ENCODE data around the gene FANCI.

FANCI gene

GRCh38 chr15:89301304-89302089, 57.7 kb downstream of the FANCI start:
- no peak for DNase-seq (ENCODE audit: low read depth)
- no peak overlapping the region for H3K4me3 ChIP-seq (ENCODE audit: low read depth, low read length)
- no peak for TF ChIP-seq CTCF (IDR thresholded peaks at IDR 0.05; ENCODE audit: insufficient read depth, low read depth, low read length, missing control alignments)

- no peak overlapping the region for H3K4me3 ChIP-seq (ENCODE audit: low read depth, low read length)
- DNase-seq (ENCODE audit: low read depth), result no peak
- no peak for TF ChIP-seq CTCF (IDR thresholded peaks at IDR 0.05; ENCODE audit: insufficient read depth, low read depth, low read length, missing control alignments)
Observed at GRCh38 chr15:89303986-89304385, 60.2 kb downstream of the FANCI start.

GRCh38 chr15:89305395-89305794, 61.6 kb downstream of the FANCI start:
- TF ChIP-seq CTCF (IDR thresholded peaks at IDR 0.05; ENCODE audit: insufficient read depth, low read depth, low read length, missing control alignments), result no peak
- no peak for DNase-seq (ENCODE audit: low read depth)
- H3K4me3 ChIP-seq (ENCODE audit: low read depth, low read length), result no peak overlapping the region

GRCh38 chr15:89307046-89307587, 63.3 kb downstream of the FANCI start:
- no peak for DNase-seq (ENCODE audit: low read depth)
- no peak overlapping the region for H3K4me3 ChIP-seq (ENCODE audit: low read depth, low read length)
- no peak for TF ChIP-seq CTCF (IDR thresholded peaks at IDR 0.05; ENCODE audit: insufficient read depth, low read depth, low read length, missing control alignments)

- no peak overlapping the region for H3K4me3 ChIP-seq (ENCODE audit: low read depth, low read length)
- no peak for TF ChIP-seq CTCF (IDR thresholded peaks at IDR 0.05; ENCODE audit: insufficient read depth, low read depth, low read length, missing control alignments)
- DNase-seq (ENCODE audit: low read depth), result no peak
Observed at GRCh38 chr15:89307791-89308190, 64.0 kb downstream of the FANCI start.

- no peak for TF ChIP-seq CTCF (IDR thresholded peaks at IDR 0.05; ENCODE audit: insufficient read depth, low read depth, low read length, missing control alignments)
- DNase-seq (ENCODE audit: low read depth), result no peak
- H3K4me3 ChIP-seq (ENCODE audit: low read depth, low read length), result no peak overlapping the region
Observed at GRCh38 chr15:89308236-89308635, 64.5 kb downstream of the FANCI start.

- no peak for DNase-seq (ENCODE audit: low read depth)
- H3K4me3 ChIP-seq (ENCODE audit: low read depth, low read length), result no peak overlapping the region
- TF ChIP-seq CTCF (IDR thresholded peaks at IDR 0.05; ENCODE audit: insufficient read depth, low read depth, low read length, missing control alignments), result no peak
Observed at GRCh38 chr15:89309993-89310392, 66.2 kb downstream of the FANCI start.
